HepG2 (cell line): Measurements from ENCODE around the gene CALM1. TPM values are rescaled to one million over a fixed set of nuclear protein-coding genes. Genes with fewer than 3 reads are reported as not detected.

Experiments
- ATAC-seq: fragments of 200-7000 bp; cut with Tn5 transposase; 3 replicates; pipeline ENCODE4 v1.9.1; 2020; ENCODE audit warnings: mild to moderate bottlenecking, moderate library complexity
- BruUV-seq: library from RNA; stranded (reverse); fragments of 400-500 nt; replicated peaks from 2 replicates; lab custom pipeline; 2021; lab: Mats Ljungman, UMichigan
- CTCF ChIA-PET: fragments of 300-600 bp; formaldehyde crosslinking; extraction: SDS; loops from one replicate; lab custom pipeline; 2021; ENCODE audit warnings: low total read pairs, inconsistent platforms, low intra/inter-chr PET ratio; lab: Yijun Ruan, JAX
- POLR2A ChIA-PET: fragments of 350-600 bp; sonication (Branson Sonifier 250); formaldehyde crosslinking; loops from one replicate; lab custom pipeline; 2020; ENCODE audit warnings: antibody characterized with exemption, inconsistent platforms; lab: Yijun Ruan, JAX
- DNase-seq: peaks from one replicate; pipeline ENCODE4 v3.0.0-alpha.2; 2015; ENCODE audit warnings: low spot score
- FAIRE-seq: peaks from 3 replicates; lab custom pipeline; 2011; peaks lifted over from hg19 to GRCh38; lab: Jason Lieb, UNC
- H2AFZ ChIP-seq: one replicate; pipeline ENCODE4 v1.6.1; 2011; ENCODE audit warnings: low read length, inconsistent platforms
- H3K27ac ChIP-seq: fragments of 300-600 bp; 3 replicates; pipeline ENCODE4 v1.8.0; 2011; ENCODE audit warnings: mixed run types, mild to moderate bottlenecking, mixed read lengths, low read length, inconsistent platforms; ENCODE audit not compliant: insufficient read depth; ENCODE audit errors: extremely low read length
- H3K27me3 ChIP-seq, 2 experiments: fragments of 200-600 bp in 1 of 2; 2 replicates in 1 of 2; 3 replicates in 1 of 2; pipeline versions ENCODE4 v1.6.0 to v1.8.0; 2011; ENCODE audit warnings: low read length in 2 of 2, mild to moderate bottlenecking in 2 of 2, moderate library complexity in 2 of 2, inconsistent platforms in 1 of 2; ENCODE audit not compliant: insufficient read depth in 2 of 2, control insufficient read depth in 1 of 2
- H3K36me3 ChIP-seq, 2 experiments: fragments of 200-600 bp in 1 of 2; replicated peaks in 1 of 2; 2 replicates in 1 of 2; 3 replicates in 1 of 2; pipeline versions ENCODE4 v1.5.1 to v1.8.0; 2011; ENCODE audit warnings: low read length in 2 of 2, inconsistent platforms in 1 of 2; ENCODE audit not compliant: insufficient read depth in 2 of 2, control insufficient read depth in 1 of 2
- H3K4me1 ChIP-seq: 2 replicates; pipeline ENCODE4 v1.5.1; 2012; ENCODE audit warnings: low read length, inconsistent platforms; ENCODE audit not compliant: insufficient read depth
- H3K4me2 ChIP-seq: 2 replicates; pipeline ENCODE4 v1.6.0; 2011; ENCODE audit warnings: low read depth, low read length, inconsistent platforms
- H3K4me3 ChIP-seq, 3 experiments: fragments of 200-600 bp in 1 of 3; sonication (generic), shearing (Covaris generic) in 1 of 3; replicated peaks in 1 of 3; 2 replicates each; pipeline ENCODE4 v1.5.1; 2011 to 2016; ENCODE audit warnings: low read length in 3 of 3, inconsistent platforms in 2 of 3, low read depth in 2 of 3, mild to moderate bottlenecking in 2 of 3, control low read depth in 1 of 3, mixed read lengths in 1 of 3; ENCODE audit not compliant: insufficient read depth in 1 of 3
- H3K79me2 ChIP-seq: one replicate; pipeline ENCODE4 v1.6.1; 2011; ENCODE audit warnings: low read length, inconsistent platforms; ENCODE audit not compliant: insufficient read depth
- H3K9ac ChIP-seq: 2 replicates; pipeline ENCODE4 v1.6.0; 2011; ENCODE audit warnings: mild to moderate bottlenecking, low read depth, low read length, inconsistent platforms; ENCODE audit not compliant: insufficient read depth
- H3K9me3 ChIP-seq: 2 replicates; pipeline ENCODE4 v1.5.1; 2012; ENCODE audit warnings: mild to moderate bottlenecking, low read length
- H4K20me1 ChIP-seq: 2 replicates; pipeline ENCODE4 v1.6.0; 2011; ENCODE audit warnings: inconsistent platforms, mild to moderate bottlenecking, low read length, moderate library complexity; ENCODE audit not compliant: insufficient read depth
- EED ChIP-seq: sonication (generic); formaldehyde crosslinking; IDR thresholded peaks from 2 replicates; pipeline ENCODE4 v1.5.0; 2020; ENCODE audit warnings: mild to moderate bottlenecking, missing genetic modification reagents
- KLF16 ChIP-seq, 2 experiments: sonication (generic) in 1 of 2; formaldehyde crosslinking in 1 of 2; IDR thresholded peaks; 2 replicates each; pipeline versions ENCODE4 v1.6.1 to v1.8.0; 2016 to 2023; ENCODE audit warnings: missing genetic modification reagents in 2 of 2, missing compliant biosample characterization in 1 of 2
- MAFK ChIP-seq, 2 experiments: IDR thresholded peaks in 1 of 2; conservative IDR thresholded peaks in 1 of 2; 2 replicates each; pipeline ENCODE4 v1.6.1; 2011; ENCODE audit warnings: improper control_type of control experiment in 2 of 2, low read length in 2 of 2
- MYNN ChIP-seq: sonication (generic); formaldehyde crosslinking; IDR thresholded peaks from 2 replicates; pipeline ENCODE4 v1.4.0; 2020; ENCODE audit warnings: mild to moderate bottlenecking, low read depth, missing genetic modification reagents
- MZF1 ChIP-seq: sonication (generic); formaldehyde crosslinking; IDR thresholded peaks from 2 replicates; pipeline ENCODE4 v1.8.1; 2023; ENCODE audit warnings: mild to moderate bottlenecking, missing genetic modification reagents, borderline replicate concordance
- RAD51 ChIP-seq: fragments of 450-650 bp; IDR thresholded peaks from 2 replicates; pipeline ENCODE4 v1.6.1; 2016; ENCODE audit warnings: borderline replicate concordance
- TGIF2 ChIP-seq: IDR thresholded peaks from 2 replicates; pipeline ENCODE4 v1.6.1; 2016; ENCODE audit warnings: control low read depth, missing compliant biosample characterization
- ZNF460 ChIP-seq: sonication (generic); formaldehyde crosslinking; IDR thresholded peaks from 2 replicates; pipeline ENCODE4 v1.5.1; 2020; ENCODE audit warnings: missing genetic modification reagents, mild to moderate bottlenecking, borderline replicate concordance
- ZNF761 ChIP-seq: sonication (generic); formaldehyde crosslinking; conservative IDR thresholded peaks from 2 replicates; pipeline ENCODE4 v1.4.0; 2020; ENCODE audit warnings: mild to moderate bottlenecking, missing genetic modification reagents
- ZSCAN29 ChIP-seq: sonication (generic); formaldehyde crosslinking; conservative IDR thresholded peaks from 2 replicates; pipeline ENCODE4 v1.4.0; 2020; ENCODE audit warnings: mild to moderate bottlenecking, missing genetic modification reagents
- WGBS: methylation state at CpG from one replicate; pipeline ENCODE4 v1.1.6; 2017; ENCODE audit warnings: low lambda C conversion rate; 5-methylcytosine and 5-hydroxymethylcytosine counted together
- in situ Hi-C: cut with HindIII; loops from 2 replicates; pipeline ENCODE4 v1.10.0; 2017; ENCODE audit warnings: low pct_unique_long_range_greater_than_20kb; ENCODE audit not compliant: extremely low pct_ligation_motif_present
- intact Hi-C: fragments of 100-400 bp; cut with micrococcal nuclease; formaldehyde crosslinking; loops from one replicate; pipeline ENCODE4 v1.10.0; 2022; ENCODE audit not compliant: unreplicated experiment
- polyA plus RNA-seq, 8 experiments: library from polyadenylated mRNA; depleted of rRNA in 3 of 8; stranded (reverse) in 7 of 8; unstranded in 1 of 8; fragments of >200 nt; fragmentation: Illumina TruSeq in 4 of 8; extraction: Trizol in 4 of 8; gene quantifications; 2 replicates each; pipeline versions ENCODE4 v1.2.1 to v1.2.3, GENCODE V29; 2011 to 2016; ENCODE audit warnings: low read depth in 4 of 8, missing spikeins in 1 of 8, mixed read lengths in 1 of 8; ENCODE audit not compliant: insufficient read depth in 1 of 8
- total RNA-seq, 5 experiments: library from RNA; depleted of rRNA; stranded (reverse); fragments of >200 nt; fragmentation: Illumina TruSeq; extraction: Trizol; gene quantifications; 2 replicates each; pipeline ENCODE4 v1.2.3, GENCODE V29; 2016; ENCODE audit warnings: low read depth in 1 of 5

The CALM1 gene
- total and polyA plus RNA-seq, 2 of the 13 experiments (the other 11 are each of a cell fraction or from before 2014, with no cell fraction given): 110 to 238 TPM

GRCh38 chr14:90451961-90452360, 55.1 kb downstream of the CALM1 start (continued):
- TF ChIP-seq MZF1: no peak
- TF ChIP-seq KLF16 (CRISPR knock-in tag; IDR thresholded peaks at IDR 0.05): no peak
- TF ChIP-seq EED (CRISPR knock-in tag): no peak
- TF ChIP-seq, all 625 proteins: peak for 0

- no peak for TF ChIP-seq TGIF2 (CRISPR knock-in tag)
- no peak for TF ChIP-seq ZNF761
- no peak for TF ChIP-seq RAD51
- no peak for TF ChIP-seq MYNN
- TF ChIP-seq ZSCAN29 (CRISPR knock-in tag): no peak
- TF ChIP-seq ZNF460: no peak
- TF ChIP-seq MAFK (conservative IDR thresholded peaks at IDR 0.05 in 1 of 2, IDR thresholded peaks at IDR 0.05 in 1 of 2; ENCODE audit: low read length in 2 of 2): no peak
- TF ChIP-seq, all 625 proteins: peak for 0
- Histone ChIP-seq H3K36me3 (no peaks in the 10 kb centered on the region), H3K27me3 (peaks cover 0 to 15% of the 10 kb centered on the region in 2 experiments; a peak in 3 of 5 replicates), H3K79me2 (no peaks in the 10 kb centered on the region), H3K4me2 (no peak overlapping the region), H2AFZ (no peak overlapping the region), H3K9me3 (no peaks in the 10 kb centered on the region), H3K27ac (no peak overlapping the region), H4K20me1 (no peaks in the 10 kb centered on the region), H3K9ac (no peak overlapping the region), H3K4me1 (0 out of 2 replicates have a peak, but pooled peaks cover 5% of the 10 kb centered on the region), H3K4me3 (no peak overlapping the region)
- ATAC-seq: no peak
- intact Hi-C loops: no loop called here
- DNase-seq: no peak
- no peak for FAIRE-seq
- no TSS peak for BruUV-seq
- 38% methylated on average over 3 of the region's 6 CpGs for WGBS
- CTCF ChIA-PET: no interaction called here
- in situ Hi-C loops: no loop called here
- POLR2A ChIA-PET: no interaction called here
Measured at GRCh38 chr14:90452366-90452765, 55.5 kb downstream of the CALM1 start.
